Activated CD4-positive, CD25-positive, alpha-beta regulatory T cell treated with anti-CD3 and anti-CD28 coated beads, Interleukin-2, amount 50 U/mL, for 24 hours (primary cell): ENCODE results near the gene SHE.
A peak's percentile ranks its signal among the peaks of the same experiment; 100 is the strongest.
"Not testable (repeated sequence)": the region's sequence is repeated elsewhere in the genome, so short reads cannot be mapped to it uniquely, and the experiment has no call there.

ENCODE experiments used
- ATAC-seq, 2 donors: fragments of 150-1000 bp; cut with Tn5 transposase; one replicate each; pipeline ENCODE4 v1.10.0; 2021; ENCODE audit warnings: mild to moderate bottlenecking in 1 of 2, moderate library complexity in 1 of 2

The SHE gene

GRCh38 chr1:154502066-154502743 is at the start of gene SHE, which contains the start of gene TDRD10:
TSS of gene SHE (minus strand) at chr1:154502412. CDS start at chr1:154502026, 386 bp downstream.
TSS of gene TDRD10 (plus strand) at chr1:154502219. CDS start at chr1:154506904, 4,685 bp downstream.
- peak in 1 of 2 donors; percentile 21 for ATAC-seq

GRCh38 chr1:154551474-154551873 is 49.3 kb upstream of the SHE start:
- no peak for ATAC-seq

- no peak for ATAC-seq
Measured at GRCh38 chr1:154550657-154551056, 48.4 kb upstream of the SHE start.

GRCh38 chr1:154550070-154550469 is 47.9 kb upstream of the SHE start:
- no peak for ATAC-seq

- no peak for ATAC-seq
Measured at GRCh38 chr1:154549202-154549770, 47.1 kb upstream of the SHE start.

GRCh38 chr1:154548028-154548427 is 45.8 kb upstream of the SHE start:
- ATAC-seq, result no peak

- ATAC-seq, result no peak
Measured at GRCh38 chr1:154547105-154547732, 45.0 kb upstream of the SHE start.

- ATAC-seq, result peak; percentile 63 to 83
Measured at GRCh38 chr1:154546264-154547063, 44.3 kb upstream of the SHE start.

GRCh38 chr1:154541231-154541630 is 39.0 kb upstream of the SHE start:
- no peak for ATAC-seq

GRCh38 chr1:154539486-154540483 is 37.6 kb upstream of the SHE start:
- no peak for ATAC-seq

- no peak for ATAC-seq
Measured at GRCh38 chr1:154536570-154536969, 34.4 kb upstream of the SHE start.

- no peak for ATAC-seq
Measured at GRCh38 chr1:154533952-154534844, 32.0 kb upstream of the SHE start.

GRCh38 chr1:154531950-154532349 is 29.7 kb upstream of the SHE start:
- not testable (repeated sequence) for ATAC-seq

- ATAC-seq, result no peak
Measured at GRCh38 chr1:154529308-154529707, 27.1 kb upstream of the SHE start.

GRCh38 chr1:154527192-154527591 is 25.0 kb upstream of the SHE start:
- no peak for ATAC-seq

- no peak for ATAC-seq
Measured at GRCh38 chr1:154524881-154525280, 22.7 kb upstream of the SHE start.

- ATAC-seq, result no peak
Measured at GRCh38 chr1:154521695-154522094, 19.5 kb upstream of the SHE start.

- no peak for ATAC-seq
Measured at GRCh38 chr1:154520333-154520732, 18.1 kb upstream of the SHE start.

GRCh38 chr1:154519591-154519991 is 17.4 kb upstream of the SHE start:
- ATAC-seq, result no peak

GRCh38 chr1:154517661-154518060 is 15.4 kb upstream of the SHE start:
- ATAC-seq, result no peak

GRCh38 chr1:154514066-154514553 is 11.9 kb upstream of the SHE start:
- ATAC-seq, result no peak
